Gastroesophageal sphincter (tissue), 4 donors: ENCODE results near the gene BMAL1. TPM values are rescaled to one million over a fixed set of nuclear protein-coding genes. Genes with fewer than 3 reads are reported as not detected.

ENCODE experiments used
- ATAC-seq: fragments of 150-250 bp; one replicate; pipeline ENCODE4 v1.9.1; 2016; ENCODE audit warnings: mild to moderate bottlenecking, moderate library complexity
- H3K27ac ChIP-seq, 4 donors: fragments of 200-600 bp; sonication (generic) in 3 of 4; 1 replicate in 3 of 4; 2 replicates in 1 of 4; pipeline ENCODE4 v1.5.1; 2016 to 2019
- H3K27me3 ChIP-seq: fragments of 200-600 bp; sonication (generic); one replicate; pipeline ENCODE4 v1.5.1; 2019
- H3K36me3 ChIP-seq, 2 donors: fragments of 200-600 bp; sonication (generic); one replicate each; pipeline ENCODE4 v1.5.1; 2019; ENCODE audit warnings: control low read depth in 1 of 2
- H3K4me1 ChIP-seq, 3 donors: fragments of 200-600 bp; sonication (generic); 1 replicate in 2 of 3; 2 replicates in 1 of 3; pipeline ENCODE4 v1.5.1; 2016 to 2019; ENCODE audit warnings: control low read depth in 2 of 3
- H3K4me3 ChIP-seq, 2 donors: fragments of 200-600 bp; sonication (generic); one replicate each; pipeline ENCODE4 v1.5.1; 2019; ENCODE audit warnings: mild to moderate bottlenecking in 1 of 2, moderate library complexity in 1 of 2
- H3K9me3 ChIP-seq, 3 donors: fragments of 200-600 bp; sonication (generic); one replicate each; pipeline ENCODE4 v1.5.1; 2017 to 2019; ENCODE audit warnings: control low read depth in 2 of 3
- CTCF ChIP-seq, 4 experiments: fragments of 200-600 bp in 2 of 4; fragments of 450-650 bp in 2 of 4; sonication (generic) in 1 of 4; IDR thresholded peaks; one replicate each; pipeline ENCODE4 v1.5.1; 2017 to 2019; ENCODE audit warnings: antibody characterized with exemption in 4 of 4, mild to moderate bottlenecking in 2 of 4, moderate library complexity in 2 of 4
- EP300 ChIP-seq: sonication (generic); formaldehyde crosslinking; IDR thresholded peaks from one replicate; pipeline ENCODE4 v1.6.1; 2017; ENCODE audit warnings: antibody characterized with exemption, mild to moderate bottlenecking
- POLR2A ChIP-seq, 2 donors: fragments of 450-650 bp; IDR thresholded peaks; one replicate each; pipeline ENCODE4 v1.6.1; 2017; ENCODE audit warnings: antibody characterized with exemption in 2 of 2, mild to moderate bottlenecking in 2 of 2, moderate library complexity in 1 of 2
- POLR2AphosphoS5 ChIP-seq: sonication (generic); formaldehyde crosslinking; IDR thresholded peaks from one replicate; pipeline ENCODE4 v1.6.1; 2017; ENCODE audit warnings: antibody characterized with exemption
- WGBS, 2 donors: methylation state at CpG; one replicate each; pipeline ENCODE4 v1.1.5; 2018; ENCODE audit warnings: low coverage in 1 of 2; 5-methylcytosine and 5-hydroxymethylcytosine counted together
- total RNA-seq, 4 donors: library from RNA; depleted of rRNA; stranded (reverse); fragments of >200 nt; gene quantifications; one replicate each; pipeline ENCODE4 v1.1.0, GENCODE V29; 2016

BMAL1 gene
- total RNA-seq, 4 donors from 2014 or later, result 32.2 to 38.4 (median 36.0) TPM

DNA sequence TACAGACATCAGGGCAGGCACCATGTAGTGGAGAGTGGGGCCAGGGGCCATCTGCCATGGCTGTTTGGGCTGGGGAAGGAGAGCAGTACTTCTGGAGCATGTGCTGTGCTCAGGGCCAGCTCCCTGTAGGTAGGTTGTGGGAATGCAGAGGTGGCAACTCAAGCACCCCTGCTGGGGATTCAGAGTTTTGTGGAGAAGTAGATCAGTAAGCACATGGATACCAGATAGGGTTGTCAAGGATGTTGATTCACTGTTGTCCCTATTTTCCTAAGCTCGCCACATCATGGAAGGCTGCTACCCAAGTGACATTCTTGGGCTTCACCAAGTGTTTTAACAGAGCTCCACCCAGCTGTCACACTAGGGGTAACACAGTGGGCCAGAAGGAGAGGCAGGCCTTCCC, 67.2 kb downstream of the BMAL1 start:
- TF ChIP-seq POLR2AphosphoS5, result no peak
- TF ChIP-seq POLR2A (IDR thresholded peaks at IDR 0.05), result no peak
- Histone ChIP-seq H3K36me3 (peaks cover 0 to 24% of the 10 kb centered on the region in 2 donors), H3K4me3 (no peak overlapping the region), H3K4me1 (peaks cover 0 to 42% (median 0%) of the 10 kb centered on the region in 3 donors), H3K27ac (no peak overlapping the region), H3K27me3 (no peaks in the 10 kb centered on the region), H3K9me3 (no peaks in the 10 kb centered on the region)
- WGBS, 2 donors, result 80% methylated on average over 1 of the region's 1 CpG; no CpG with 5 or more reads in 1 of the 2 donors
- no peak for ATAC-seq

DNA sequence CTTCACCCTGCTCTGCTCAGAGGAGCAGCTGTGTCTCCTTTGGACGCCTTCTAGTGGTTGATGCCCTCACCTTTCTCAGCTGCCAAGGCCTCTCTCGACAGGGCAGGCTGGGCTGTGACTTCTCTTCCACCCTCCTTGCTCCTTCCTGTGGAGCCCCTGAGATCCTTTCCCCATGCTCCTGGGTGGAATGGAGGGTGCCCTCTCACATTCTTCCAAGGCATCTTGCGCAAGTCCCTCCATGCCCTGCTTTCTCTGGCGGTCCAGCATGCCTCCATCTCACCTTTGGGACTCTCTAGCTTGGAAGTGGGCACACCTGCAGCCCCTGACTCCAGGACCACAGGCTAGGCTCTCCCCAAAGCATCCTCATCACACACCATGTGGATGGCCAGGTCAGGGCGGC, 68.9 kb downstream of the BMAL1 start:
- ATAC-seq, result no peak
- no peak for TF ChIP-seq POLR2A (IDR thresholded peaks at IDR 0.05)

DNA sequence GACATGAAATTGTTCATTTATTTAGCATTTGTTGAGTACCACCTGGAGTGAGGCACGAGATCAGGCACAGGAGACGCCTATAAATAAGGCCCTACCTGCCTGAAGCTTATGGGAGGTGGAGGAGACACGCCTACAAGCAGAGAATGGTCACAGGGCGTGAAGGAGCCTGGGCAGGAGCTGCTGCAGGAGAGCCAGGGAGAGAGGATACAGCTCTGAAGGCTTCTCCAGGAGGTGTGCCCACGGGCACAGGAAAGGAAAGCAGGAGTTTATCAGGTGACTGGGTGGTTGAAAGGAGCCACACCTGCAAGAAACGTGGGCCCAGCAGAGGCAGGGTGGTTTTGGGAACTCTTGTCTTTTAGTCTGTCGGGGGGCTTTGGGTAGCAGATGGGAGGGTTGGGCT, 70.3 kb downstream of the BMAL1 start:
- 75 to 85% methylated on average over 6 of the region's 7 CpGs for WGBS, 2 donors
- Histone ChIP-seq H3K9me3 (no peaks in the 10 kb centered on the region), H3K4me1 (peaks cover 0 to 21% (median 0%) of the 10 kb centered on the region in 3 donors), H3K27ac (no peak overlapping the region), H3K36me3 (peaks cover 0 to 42% of the 10 kb centered on the region in 2 donors), H3K27me3 (no peaks in the 10 kb centered on the region), H3K4me3 (no peak overlapping the region)
- ATAC-seq, result no peak
- no peak for TF ChIP-seq CTCF (IDR thresholded peaks at IDR 0.05)
- TF ChIP-seq POLR2A (IDR thresholded peaks at IDR 0.05), result no peak
- no peak for TF ChIP-seq EP300
- TF ChIP-seq POLR2AphosphoS5, result no peak

More for the DNA sequence above, 68.9 kb downstream of the BMAL1 start:
- H3K36me3 ChIP-seq, result peaks cover 0 to 30% of the 10 kb centered on the region in 2 donors
- H3K27me3 ChIP-seq, result no peaks in the 10 kb centered on the region
- H3K4me1 ChIP-seq, result peaks cover 0 to 26% (median 0%) of the 10 kb centered on the region in 3 donors
- H3K4me3 ChIP-seq, result no peak overlapping the region
- WGBS, 2 donors, result 82 to 100% methylated on average over 1 to 3 of the region's 5 CpGs
- no peaks in the 10 kb centered on the region for H3K9me3 ChIP-seq
- no peak overlapping the region for H3K27ac ChIP-seq

GRCh38 chr11:13348305-13348704, 70.7 kb downstream of the BMAL1 start:
- ATAC-seq, result no peak
- Histone ChIP-seq H3K27me3 (no peaks in the 10 kb centered on the region), H3K9me3 (no peaks in the 10 kb centered on the region), H3K36me3 (peaks cover 0 to 46% of the 10 kb centered on the region in 2 donors), H3K27ac (no peak overlapping the region), H3K4me1 (peaks cover 0 to 21% (median 0%) of the 10 kb centered on the region in 3 donors), H3K4me3 (no peak overlapping the region)
- TF ChIP-seq EP300, result no peak
- no peak for TF ChIP-seq CTCF (IDR thresholded peaks at IDR 0.05)
- TF ChIP-seq POLR2A (IDR thresholded peaks at IDR 0.05), result no peak
- no peak for TF ChIP-seq POLR2AphosphoS5
- WGBS, 2 donors, result 64 to 88% methylated on average over 1 to 2 of the region's 3 CpGs

GRCh38 chr11:13349046-13349445, 71.5 kb downstream of the BMAL1 start:
- TF ChIP-seq POLR2AphosphoS5 (no peak), CTCF (IDR thresholded peaks at IDR 0.05) (no peak), POLR2A (IDR thresholded peaks at IDR 0.05) (no peak), EP300 (no peak)
- ATAC-seq, result no peak
- WGBS, 2 donors, result 82 to 83% methylated on average over 3 to 6 of the region's 6 CpGs

GRCh38 chr11:13349581-13349980, 72.0 kb downstream of the BMAL1 start:
- TF ChIP-seq EP300 (no peak), CTCF (IDR thresholded peaks at IDR 0.05) (no peak), POLR2AphosphoS5 (no peak), POLR2A (IDR thresholded peaks at IDR 0.05) (no peak)
- Histone ChIP-seq H3K4me1 (peaks cover 0 to 11% (median 0%) of the 10 kb centered on the region in 3 donors), H3K27me3 (no peaks in the 10 kb centered on the region), H3K27ac (no peak overlapping the region), H3K4me3 (no peak overlapping the region), H3K9me3 (no peaks in the 10 kb centered on the region), H3K36me3 (peaks cover 0 to 54% of the 10 kb centered on the region in 2 donors)
- no peak for ATAC-seq
- WGBS, 2 donors, result 84 to 86% methylated on average over 6 of the region's 6 CpGs

More at GRCh38 chr11:13349046-13349445, 71.5 kb downstream of the BMAL1 start:
- H3K36me3 ChIP-seq, result peaks cover 0 to 51% of the 10 kb centered on the region in 2 donors
- H3K27ac ChIP-seq, result no peak overlapping the region
- H3K9me3 ChIP-seq, result no peaks in the 10 kb centered on the region
- H3K27me3 ChIP-seq, result no peaks in the 10 kb centered on the region
- no peak overlapping the region for H3K4me3 ChIP-seq
- peaks cover 0 to 17% (median 0%) of the 10 kb centered on the region in 3 donors for H3K4me1 ChIP-seq
